GM23338 (cell line): ENCODE measurements around the gene MST1. TPM values are rescaled to one million over a fixed set of nuclear protein-coding genes. Genes with fewer than 3 reads are reported as not detected.

Source experiments
- ATAC-seq: fragments of 200-7000 bp; cut with Tn5 transposase; 3 replicates; pipeline ENCODE4 v1.9.1; 2020
- DNase-seq: peaks from one replicate; pipeline ENCODE4 v3.0.0-alpha.2; 2015; ENCODE audit warnings: low spot score
- H2AFZ ChIP-seq: fragments of 200-600 bp; sonication (generic); 2 replicates; pipeline ENCODE4 v1.8.0; 2016; ENCODE audit warnings: antibody characterized with exemption, mild to moderate bottlenecking, moderate library complexity
- H3F3A ChIP-seq: fragments of 200-600 bp; sonication (generic); replicated peaks from 2 replicates; pipeline ENCODE4 v1.8.0; 2017; ENCODE audit warnings: antibody characterized with exemption, mixed run types, low read depth
- H3K27ac ChIP-seq: fragments of 200-600 bp; sonication (generic); 2 replicates; pipeline ENCODE4 v1.6.1; 2016; ENCODE audit warnings: low read depth
- H3K27me3 ChIP-seq: fragments of 200-600 bp; sonication (generic); 2 replicates; pipeline ENCODE4 v1.8.0; 2016; ENCODE audit warnings: mild to moderate bottlenecking, mixed run types, moderate library complexity; ENCODE audit not compliant: insufficient read depth
- H3K36me3 ChIP-seq: fragments of 200-600 bp; sonication (generic); 2 replicates; pipeline ENCODE4 v1.8.0; 2016; ENCODE audit warnings: mild to moderate bottlenecking; ENCODE audit not compliant: insufficient read depth
- H3K4me1 ChIP-seq: fragments of 200-600 bp; sonication (generic); 2 replicates; pipeline ENCODE4 v1.8.0; 2016; ENCODE audit warnings: mild to moderate bottlenecking, moderate library complexity; ENCODE audit not compliant: insufficient read depth
- H3K4me2 ChIP-seq: fragments of 200-600 bp; sonication (generic); 2 replicates; pipeline ENCODE4 v1.7.1; 2017; ENCODE audit warnings: mixed run types
- H3K4me3 ChIP-seq: fragments of 200-600 bp; sonication (generic); 2 replicates; pipeline ENCODE4 v1.6.1; 2016; ENCODE audit warnings: mixed run types
- H3K79me2 ChIP-seq: fragments of 200-600 bp; sonication (generic); replicated peaks from 2 replicates; pipeline ENCODE4 v1.8.0; 2017; ENCODE audit warnings: mild to moderate bottlenecking; ENCODE audit not compliant: insufficient read depth
- H3K9me2 ChIP-seq: fragments of 200-600 bp; sonication (generic); 2 replicates; pipeline ENCODE4 v1.8.0; 2017; ENCODE audit not compliant: insufficient read depth
- H4K20me1 ChIP-seq: fragments of 200-600 bp; sonication (generic); replicated peaks from 2 replicates; pipeline ENCODE4 v1.8.0; 2017; ENCODE audit warnings: mild to moderate bottlenecking; ENCODE audit not compliant: insufficient read depth
- H3K27ac Mint-ChIP-seq: 2 replicates; pipeline ENCODE4 v1.8.0; 2020; ENCODE audit warnings: inconsistent platforms, mild to moderate bottlenecking, moderate library complexity, mixed read lengths
- H3K27me3 Mint-ChIP-seq: 3 replicates; pipeline ENCODE4 v1.8.0; 2022; ENCODE audit warnings: low read depth, mild to moderate bottlenecking, moderate library complexity, mixed read lengths, inconsistent platforms; ENCODE audit not compliant: insufficient read depth, poor library complexity
- H3K36me3 Mint-ChIP-seq: 3 replicates; pipeline ENCODE4 v1.8.0; 2021; ENCODE audit warnings: low read depth, mild to moderate bottlenecking, inconsistent platforms, moderate library complexity, mixed read lengths
- H3K4me1 Mint-ChIP-seq: 3 replicates; pipeline ENCODE4 v1.8.0; 2020; ENCODE audit warnings: mild to moderate bottlenecking, inconsistent platforms, mixed read lengths
- H3K4me3 Mint-ChIP-seq: 3 replicates; pipeline ENCODE4 v1.8.0; 2021; ENCODE audit warnings: moderate library complexity, mild to moderate bottlenecking, inconsistent platforms, mixed read lengths
- H3K9me3 Mint-ChIP-seq: 3 replicates; pipeline ENCODE4 v1.8.0; 2020; ENCODE audit warnings: moderate library complexity, mild to moderate bottlenecking, inconsistent platforms, mixed read lengths
- CREB1 ChIP-seq: fragments of 250-450 bp; sonication (Bioruptor Pico); IDR thresholded peaks from 2 replicates; pipeline ENCODE4 v1.5.0; 2020; ENCODE audit warnings: low read depth, mild to moderate bottlenecking, moderate library complexity
- ETS1 ChIP-seq: IDR thresholded peaks from 2 replicates; pipeline ENCODE4 v1.6.1; 2016; ENCODE audit warnings: antibody characterized with exemption
- EZH2 ChIP-seq: fragments of 200-600 bp; sonication (generic); IDR thresholded peaks from one replicate; pipeline ENCODE4 v1.8.0; 2017; ENCODE audit warnings: antibody characterized with exemption, mild to moderate bottlenecking, low read depth; ENCODE audit not compliant: unreplicated experiment
- EZH2phosphoT487 ChIP-seq: fragments of 200-600 bp; sonication (generic); IDR thresholded peaks from one replicate; pipeline ENCODE4 v1.8.1; 2018; ENCODE audit warnings: antibody characterized with exemption; ENCODE audit not compliant: unreplicated experiment
- JUNB ChIP-seq: IDR thresholded peaks from one replicate; pipeline ENCODE4 v1.6.1; 2016; ENCODE audit warnings: antibody characterized with exemption; ENCODE audit not compliant: unreplicated experiment
- NANOG ChIP-seq: IDR thresholded peaks from 2 replicates; pipeline ENCODE4 v1.6.1; 2016; ENCODE audit warnings: antibody characterized with exemption, borderline replicate concordance
- POLR2AphosphoS5 ChIP-seq: IDR thresholded peaks from 2 replicates; pipeline ENCODE4 v1.6.1; 2016; ENCODE audit warnings: antibody characterized with exemption, low read depth
- STAT1 ChIP-seq: IDR thresholded peaks from one replicate; pipeline ENCODE4 v1.6.1; 2016; ENCODE audit warnings: antibody characterized with exemption; ENCODE audit not compliant: unreplicated experiment
- ZNF114 ChIP-seq: fragments of 250-450 bp; sonication (Bioruptor Pico); IDR thresholded peaks from 2 replicates; pipeline ENCODE4 v1.5.0; 2020; ENCODE audit warnings: mild to moderate bottlenecking, moderate library complexity
- ZNF331 ChIP-seq: fragments of 250-450 bp; sonication (Bioruptor Pico); IDR thresholded peaks from 2 replicates; pipeline ENCODE4 v1.5.0; 2020; ENCODE audit warnings: low read depth, mild to moderate bottlenecking, moderate library complexity
- ZNF462 ChIP-seq: fragments of 250-450 bp; sonication (Bioruptor Pico); IDR thresholded peaks from 2 replicates; pipeline ENCODE4 v1.5.0; 2020; ENCODE audit warnings: mild to moderate bottlenecking, moderate library complexity
- polyA plus RNA-seq: library from polyadenylated mRNA; unstranded; fragments of >200 nt; fragmentation: Nextera tagmentation; extraction: Ambion mirVana; gene quantifications from 2 replicates; pipeline ENCODE4 v1.2.1, GENCODE V29; 2016
- total RNA-seq: library from RNA; depleted of rRNA; stranded (reverse); fragments of >200 nt; shearing (Covaris generic); gene quantifications from 2 replicates; pipeline ENCODE4 v1.2.3, GENCODE V29; 2014
- TF ChIP-seq, protein P1 (sequence below), 2 experiments: fragments of 200-600 bp in 1 of 2; sonication (generic) in 1 of 2; conservative IDR thresholded peaks; 2 replicates each; pipeline versions ENCODE4 v1.5.1 to v1.6.1; 2016 to 2017; ENCODE audit warnings: antibody characterized with exemption in 2 of 2, low read depth in 2 of 2, mild to moderate bottlenecking in 2 of 2, moderate library complexity in 1 of 2
- TF ChIP-seq, protein P2 (sequence below): IDR thresholded peaks from one replicate; pipeline ENCODE4 v1.6.1; 2018; ENCODE audit warnings: antibody characterized with exemption; ENCODE audit not compliant: unreplicated experiment

The MST1 gene
- total and polyA plus RNA-seq, 2 experiments from 2014 or later = 5.9 to 11.1 TPM

GRCh38 chr3:49646236-49646635 lies 43.0 kb downstream of the MST1 start:
- Mint-ChIP-seq H3K27ac (no peak overlapping the region), H3K9me3 (no peaks in the 10 kb centered on the region), H3K27me3 (peaks cover 2% of the 10 kb centered on the region), H3K36me3 (no peaks in the 10 kb centered on the region; the same call in 2 of the 3 replicates), H3K4me1 (peaks cover 4% of the 10 kb centered on the region; the same call in 1 of the 3 replicates), H3K4me3 (no peak overlapping the region)
- Histone ChIP-seq H3K9me2 (no peaks in the 10 kb centered on the region), H3K27ac (no peak overlapping the region), H3K79me2 (no peaks in the 10 kb centered on the region), H3K4me1 (no peaks in the 10 kb centered on the region), H4K20me1 (no peaks in the 10 kb centered on the region), H3K4me3 (no peak overlapping the region), H3K36me3 (no peaks in the 10 kb centered on the region), H3K4me2 (no peak overlapping the region), H2AFZ (no peak overlapping the region), H3F3A (no peaks in the 10 kb centered on the region), H3K27me3 (no peaks in the 10 kb centered on the region)
- TF ChIP-seq EZH2 (no peak), EZH2phosphoT487 (no peak), ZNF462 (CRISPR knock-in tag) (no peak), POLR2AphosphoS5 (no peak), STAT1 (no peak), CREB1 (CRISPR knock-in tag) (no peak), ETS1 (no peak), JUNB (no peak), NANOG (no peak), ZNF114 (CRISPR knock-in tag) (no peak), ZNF331 (CRISPR knock-in tag) (no peak)
- TF ChIP-seq, protein P1, sequence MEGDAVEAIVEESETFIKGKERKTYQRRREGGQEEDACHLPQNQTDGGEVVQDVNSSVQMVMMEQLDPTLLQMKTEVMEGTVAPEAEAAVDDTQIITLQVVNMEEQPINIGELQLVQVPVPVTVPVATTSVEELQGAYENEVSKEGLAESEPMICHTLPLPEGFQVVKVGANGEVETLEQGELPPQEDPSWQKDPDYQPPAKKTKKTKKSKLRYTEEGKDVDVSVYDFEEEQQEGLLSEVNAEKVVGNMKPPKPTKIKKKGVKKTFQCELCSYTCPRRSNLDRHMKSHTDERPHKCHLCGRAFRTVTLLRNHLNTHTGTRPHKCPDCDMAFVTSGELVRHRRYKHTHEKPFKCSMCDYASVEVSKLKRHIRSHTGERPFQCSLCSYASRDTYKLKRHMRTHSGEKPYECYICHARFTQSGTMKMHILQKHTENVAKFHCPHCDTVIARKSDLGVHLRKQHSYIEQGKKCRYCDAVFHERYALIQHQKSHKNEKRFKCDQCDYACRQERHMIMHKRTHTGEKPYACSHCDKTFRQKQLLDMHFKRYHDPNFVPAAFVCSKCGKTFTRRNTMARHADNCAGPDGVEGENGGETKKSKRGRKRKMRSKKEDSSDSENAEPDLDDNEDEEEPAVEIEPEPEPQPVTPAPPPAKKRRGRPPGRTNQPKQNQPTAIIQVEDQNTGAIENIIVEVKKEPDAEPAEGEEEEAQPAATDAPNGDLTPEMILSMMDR (conservative IDR thresholded peaks at IDR 0.05; ENCODE audit: low read depth in 2 of 2) = no peak
- TF ChIP-seq, protein P2, sequence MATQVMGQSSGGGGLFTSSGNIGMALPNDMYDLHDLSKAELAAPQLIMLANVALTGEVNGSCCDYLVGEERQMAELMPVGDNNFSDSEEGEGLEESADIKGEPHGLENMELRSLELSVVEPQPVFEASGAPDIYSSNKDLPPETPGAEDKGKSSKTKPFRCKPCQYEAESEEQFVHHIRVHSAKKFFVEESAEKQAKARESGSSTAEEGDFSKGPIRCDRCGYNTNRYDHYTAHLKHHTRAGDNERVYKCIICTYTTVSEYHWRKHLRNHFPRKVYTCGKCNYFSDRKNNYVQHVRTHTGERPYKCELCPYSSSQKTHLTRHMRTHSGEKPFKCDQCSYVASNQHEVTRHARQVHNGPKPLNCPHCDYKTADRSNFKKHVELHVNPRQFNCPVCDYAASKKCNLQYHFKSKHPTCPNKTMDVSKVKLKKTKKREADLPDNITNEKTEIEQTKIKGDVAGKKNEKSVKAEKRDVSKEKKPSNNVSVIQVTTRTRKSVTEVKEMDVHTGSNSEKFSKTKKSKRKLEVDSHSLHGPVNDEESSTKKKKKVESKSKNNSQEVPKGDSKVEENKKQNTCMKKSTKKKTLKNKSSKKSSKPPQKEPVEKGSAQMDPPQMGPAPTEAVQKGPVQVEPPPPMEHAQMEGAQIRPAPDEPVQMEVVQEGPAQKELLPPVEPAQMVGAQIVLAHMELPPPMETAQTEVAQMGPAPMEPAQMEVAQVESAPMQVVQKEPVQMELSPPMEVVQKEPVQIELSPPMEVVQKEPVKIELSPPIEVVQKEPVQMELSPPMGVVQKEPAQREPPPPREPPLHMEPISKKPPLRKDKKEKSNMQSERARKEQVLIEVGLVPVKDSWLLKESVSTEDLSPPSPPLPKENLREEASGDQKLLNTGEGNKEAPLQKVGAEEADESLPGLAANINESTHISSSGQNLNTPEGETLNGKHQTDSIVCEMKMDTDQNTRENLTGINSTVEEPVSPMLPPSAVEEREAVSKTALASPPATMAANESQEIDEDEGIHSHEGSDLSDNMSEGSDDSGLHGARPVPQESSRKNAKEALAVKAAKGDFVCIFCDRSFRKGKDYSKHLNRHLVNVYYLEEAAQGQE = no peak
- ATAC-seq = no peak
- DNase-seq = no peak
